CD14-positive monocyte (primary cell): ENCODE data around the gene STARD8. TPM values are rescaled to one million over a fixed set of nuclear protein-coding genes. Genes with fewer than 3 reads are reported as not detected.

Experiments used
- DNase-seq, 3 donors: peaks; one replicate each; pipeline ENCODE4 v3.0.0-alpha.2; 2011 to 2022
- H2AFZ ChIP-seq: 2 replicates; pipeline ENCODE4 v1.6.0; 2012; ENCODE audit warnings: mild to moderate bottlenecking, low read depth, low read length, inconsistent platforms; ENCODE audit not compliant: insufficient read depth, poor library complexity, severe bottlenecking
- H3K27ac ChIP-seq, 2 donors: 1 replicate in 1 of 2; 2 replicates in 1 of 2; pipeline ENCODE4 v1.5.1; 2012 to 2013; ENCODE audit warnings: low read length in 2 of 2, control low read depth in 1 of 2, inconsistent platforms in 1 of 2, low read depth in 1 of 2, mild to moderate bottlenecking in 1 of 2
- H3K27me3 ChIP-seq, 2 donors: one replicate each; pipeline versions ENCODE4 v1.6.0 to v1.6.1; 2011 to 2013; ENCODE audit warnings: low read length in 2 of 2; ENCODE audit not compliant: control insufficient read depth in 2 of 2, insufficient read depth in 2 of 2
- H3K36me3 ChIP-seq, 2 donors: replicated peaks in 1 of 2; 1 replicate in 1 of 2; 2 replicates in 1 of 2; pipeline versions ENCODE4 v1.5.1 to v1.6.1; 2012 to 2013; ENCODE audit warnings: low read length in 2 of 2, control low read depth in 1 of 2, inconsistent platforms in 1 of 2, mild to moderate bottlenecking in 1 of 2; ENCODE audit not compliant: insufficient read depth in 2 of 2, control insufficient read depth in 1 of 2
- H3K4me1 ChIP-seq, 2 donors: 1 replicate in 1 of 2; 2 replicates in 1 of 2; pipeline versions ENCODE4 v1.5.1 to v1.6.1; 2012 to 2013; ENCODE audit warnings: low read length in 2 of 2, control low read depth in 1 of 2, inconsistent platforms in 1 of 2, mild to moderate bottlenecking in 1 of 2, moderate library complexity in 1 of 2; ENCODE audit not compliant: insufficient read depth in 2 of 2, control insufficient read depth in 1 of 2
- H3K4me2 ChIP-seq: replicated peaks from 2 replicates; pipeline ENCODE3; 2012; ENCODE audit warnings: low read length, moderate library complexity, mild to moderate bottlenecking; ENCODE audit not compliant: poor library complexity, severe bottlenecking; ENCODE audit errors: extremely low read depth
- H3K4me3 ChIP-seq, 3 experiments: fragments of 200-600 bp in 1 of 3; sonication (generic) in 1 of 3; replicated peaks in 1 of 3; 1 replicate in 2 of 3; 2 replicates in 1 of 3; pipeline ENCODE4 v1.5.1; 2011 to 2013; ENCODE audit warnings: low read length in 3 of 3, mild to moderate bottlenecking in 3 of 3, control low read depth in 2 of 3, low read depth in 2 of 3, inconsistent platforms in 1 of 3, moderate library complexity in 1 of 3
- H3K79me2 ChIP-seq: 2 replicates; pipeline ENCODE4 v1.6.0; 2012; ENCODE audit warnings: mild to moderate bottlenecking, control low read depth, inconsistent platforms, low read length, moderate library complexity; ENCODE audit not compliant: insufficient read depth
- H3K9ac ChIP-seq: 2 replicates; pipeline ENCODE4 v1.6.0; 2017; ENCODE audit warnings: low read length, mild to moderate bottlenecking; ENCODE audit not compliant: insufficient read depth, poor library complexity, severe bottlenecking
- H3K9me3 ChIP-seq, 2 donors: replicated peaks in 1 of 2; 1 replicate in 1 of 2; 2 replicates in 1 of 2; pipeline versions ENCODE4 v1.5.1 to v1.6.1; 2012 to 2013; ENCODE audit warnings: low read length in 2 of 2, control low read depth in 1 of 2; ENCODE audit not compliant: control insufficient read depth in 1 of 2, insufficient read depth in 1 of 2
- H4K20me1 ChIP-seq: 2 replicates; pipeline ENCODE4 v1.6.0; 2012; ENCODE audit warnings: mild to moderate bottlenecking, low read length, control low read depth, moderate library complexity; ENCODE audit not compliant: insufficient read depth
- H3K27ac Mint-ChIP-seq, 7 donors: one replicate each; pipeline ENCODE4 v1.8.0; 2020; ENCODE audit warnings: mild to moderate bottlenecking in 7 of 7, mixed read lengths in 7 of 7, moderate library complexity in 6 of 7, inconsistent platforms in 2 of 7
- H3K27me3 Mint-ChIP-seq, 3 donors: one replicate each; pipeline ENCODE4 v1.8.0; 2021 to 2022; ENCODE audit warnings: low read depth in 3 of 3, mild to moderate bottlenecking in 3 of 3, mixed read lengths in 3 of 3, moderate library complexity in 3 of 3, inconsistent platforms in 1 of 3
- H3K36me3 Mint-ChIP-seq, 2 donors: one replicate each; pipeline ENCODE4 v1.8.0; 2020; ENCODE audit warnings: mixed read lengths in 2 of 2, inconsistent platforms in 1 of 2, mild to moderate bottlenecking in 1 of 2
- H3K4me1 Mint-ChIP-seq: one replicate; pipeline ENCODE4 v1.8.0; 2020; ENCODE audit warnings: mild to moderate bottlenecking, mixed read lengths
- H3K4me3 Mint-ChIP-seq, 2 donors: one replicate each; pipeline ENCODE4 v1.8.0; 2020; ENCODE audit warnings: mild to moderate bottlenecking in 2 of 2, mixed read lengths in 2 of 2, moderate library complexity in 1 of 2
- H3K9me3 Mint-ChIP-seq, 7 donors: one replicate each; pipeline ENCODE4 v1.8.0; 2020 to 2022; ENCODE audit warnings: mixed read lengths in 7 of 7, mild to moderate bottlenecking in 6 of 7, moderate library complexity in 6 of 7, inconsistent platforms in 2 of 7
- CTCF ChIP-seq: fragments of 200-600 bp; IDR thresholded peaks from one replicate; pipeline ENCODE4 v1.8.0; 2022; ENCODE audit warnings: antibody characterized with exemption, mild to moderate bottlenecking
- WGBS: methylation state at CpG from one replicate; pipeline ENCODE4 v1.1.5; 2013; ENCODE audit warnings: missing lambda C conversion rate; ENCODE audit not compliant: insufficient coverage; 5-methylcytosine and 5-hydroxymethylcytosine counted together
- intact Hi-C, 2 donors: fragments of 100-400 bp; cut with micrococcal nuclease; formaldehyde crosslinking; loops; one replicate each; pipeline versions ENCODE4 v1.15.0 to v1.15.1; 2023
- polyA plus RNA-seq, 3 donors: library from polyadenylated mRNA; depleted of rRNA in 1 of 3; unstranded in 2 of 3; stranded (reverse) in 1 of 3; fragments of 300-500 nt in 2 of 3; fragments of >200 nt in 1 of 3; fragmentation: Illumina TruSeq in 2 of 3; gene quantifications; 1 replicate in 2 of 3; 2 replicates in 1 of 3; pipeline ENCODE4 v1.2.3, GENCODE V29; 2012 to 2021

Gene STARD8
- polyA plus RNA-seq, 3 donors, result 1.2 to 4.1 (median 1.7) TPM

GRCh38 chrX:68719904-68720614 is 72.6 kb downstream of the STARD8 start:
- Mint-ChIP-seq H3K27me3 (peaks cover 0 to 4% (median 1%) of the 10 kb centered on the region in 3 donors), H3K9me3 (peaks cover 0 to 3% (median 0%) of the 10 kb centered on the region in 7 donors), H3K4me1 (no peaks in the 10 kb centered on the region), H3K4me3 (no peak overlapping the region), H3K36me3 (peaks cover 72 to 81% of the 10 kb centered on the region in 2 donors), H3K27ac (peak overlapping the region in 5 of 7 donors; percentile 2 to 64 (median 28))
- 100% methylated on average over 1 of the region's 11 CpGs for WGBS
- no peak overlapping the region for H3K27ac ChIP-seq
- H3K9me3 ChIP-seq, result no peaks in the 10 kb centered on the region
- no peak overlapping the region for H3K9ac ChIP-seq
- TF ChIP-seq CTCF, result peak; percentile 15
- H3K36me3 ChIP-seq, result peaks cover 94 to 100% of the 10 kb centered on the region in 2 donors
- H3K79me2 ChIP-seq, result no peaks in the 10 kb centered on the region
- intact Hi-C loops, result no loop called here
- no peak overlapping the region for H3K4me2 ChIP-seq
- no peak for DNase-seq
- H4K20me1 ChIP-seq, result no peaks in the 10 kb centered on the region
- no peak overlapping the region for H3K4me3 ChIP-seq
- H3K4me1 ChIP-seq, result no peaks in the 10 kb centered on the region
- no peak overlapping the region for H2AFZ ChIP-seq
- H3K27me3 ChIP-seq, result no peaks in the 10 kb centered on the region

GRCh38 chrX:68720851-68721250 is 73.4 kb downstream of the STARD8 start:
- intact Hi-C loops, result no loop called here
- Histone ChIP-seq H4K20me1 (no peaks in the 10 kb centered on the region), H3K4me2 (no peak overlapping the region), H3K9me3 (no peaks in the 10 kb centered on the region), H3K27me3 (no peaks in the 10 kb centered on the region), H3K9ac (no peak overlapping the region), H3K4me3 (no peak overlapping the region), H3K36me3 (peaks cover 93 to 97% of the 10 kb centered on the region in 2 donors), H3K79me2 (no peaks in the 10 kb centered on the region), H2AFZ (no peak overlapping the region), H3K4me1 (no peaks in the 10 kb centered on the region), H3K27ac (no peak overlapping the region)
- Mint-ChIP-seq H3K9me3 (peaks cover 0 to 3% (median 0%) of the 10 kb centered on the region in 7 donors), H3K36me3 (peaks cover 67 to 77% of the 10 kb centered on the region in 2 donors), H3K4me1 (no peaks in the 10 kb centered on the region), H3K27me3 (peaks cover 0 to 4% (median 1%) of the 10 kb centered on the region in 3 donors), H3K4me3 (no peak overlapping the region), H3K27ac (peak overlapping the region in 1 of 7 donors; percentile 57)
- no peak for TF ChIP-seq CTCF
- DNase-seq, result no peak
- no CpG with 5 or more reads among the region's 9 CpGs for WGBS
